Endometrial microvascular endothelial cells (primary cell): ENCODE results near the gene FLOT1. TPM values are rescaled to one million over a fixed set of nuclear protein-coding genes. Genes with fewer than 3 reads are reported as not detected.

ENCODE experiments used
- in situ Hi-C: cut with HindIII; loops from 2 replicates; pipeline ENCODE4 v1.10.0; 2017; ENCODE audit warnings: low sequenced_read_pairs, low pct_unique_long_range_greater_than_20kb; ENCODE audit errors: inconsistent ontology term
- total RNA-seq: library from RNA; depleted of rRNA; stranded (reverse); fragments of >200 nt; gene quantifications from one replicate; pipeline ENCODE4 v1.2.3, GENCODE V29; 2015; ENCODE audit errors: inconsistent ontology term

The FLOT1 gene
- total RNA-seq, 1 donor from 2014 or later, result 133 TPM

GRCh38 chr6:30687659-30688431 is 54.6 kb downstream of the FLOT1 start:
- in situ Hi-C loops, result loop anchor here (10.0 kb wide), 1 partner anchor 143 kb away; no protein-coding TSS in a partner anchor

GRCh38 chr6:30686908-30687658 is 55.4 kb downstream of the FLOT1 start:
- in situ Hi-C loops, result loop anchor here (10.0 kb wide), 1 partner anchor 142 kb away; no protein-coding TSS in a partner anchor

- in situ Hi-C loops, result loop anchor here (10.0 kb wide), 1 partner anchor 141 kb away; no protein-coding TSS in a partner anchor
Measured at GRCh38 chr6:30686009-30686907, 56.2 kb downstream of the FLOT1 start, which contains the start of gene PPP1R18. Gene PPP1R18 (minus strand): TSS chr6:30686645. CDS start chr6:30686018, 627 bp downstream.

DNA sequence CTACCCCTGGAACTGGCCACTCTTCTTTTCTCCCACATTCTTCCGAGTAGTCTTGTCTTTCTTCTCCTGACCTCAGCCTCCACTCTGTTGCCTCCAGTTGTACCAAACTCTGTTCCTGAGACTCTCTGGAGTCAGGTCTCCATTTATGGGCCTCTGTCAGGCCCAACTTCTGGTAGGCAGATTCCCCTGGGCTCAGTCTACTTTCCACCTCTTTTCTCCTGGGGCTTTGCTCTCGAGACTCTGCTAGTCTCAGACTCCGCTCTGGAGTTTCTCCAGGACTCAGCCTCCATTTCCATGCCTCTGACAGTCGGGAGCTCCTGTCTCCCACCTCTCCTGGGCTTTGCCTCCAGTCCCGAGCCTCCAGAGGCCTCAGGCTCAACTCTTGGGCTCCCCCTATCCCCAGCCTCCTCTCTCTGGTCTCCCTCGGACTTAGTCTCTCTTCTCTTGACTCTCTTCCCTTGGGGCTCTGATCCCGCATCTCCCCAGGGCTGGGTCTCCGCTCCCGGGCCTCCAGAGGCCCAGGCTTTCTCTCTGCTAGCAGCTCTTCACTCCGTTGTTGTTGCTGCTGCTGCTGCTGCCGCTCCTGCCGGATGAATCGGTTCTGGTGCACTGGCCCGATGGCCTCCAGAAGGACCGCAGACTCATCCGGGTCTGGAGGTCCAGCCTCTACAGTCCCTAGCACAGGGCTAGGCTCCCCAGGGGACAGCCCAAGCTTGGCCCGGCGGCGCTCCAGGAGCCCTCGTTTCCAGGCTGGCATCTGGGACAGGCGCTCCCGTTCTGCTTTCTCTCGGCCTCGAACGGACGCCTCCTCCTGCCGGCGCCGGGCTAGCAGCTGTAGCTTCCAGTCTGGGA is 57.1 kb downstream of the FLOT1 start:
- in situ Hi-C loops, result loop anchor here (10.0 kb wide), 1 partner anchor 141 kb away; no protein-coding TSS in a partner anchor

GRCh38 chr6:30684386-30685156 is 57.9 kb downstream of the FLOT1 start:
- in situ Hi-C loops, result loop anchor here (10.0 kb wide), 1 partner anchor 140 kb away; no protein-coding TSS in a partner anchor

GRCh38 chr6:30683980-30684338 is 58.5 kb downstream of the FLOT1 start:
- in situ Hi-C loops, result loop anchor here (10.0 kb wide), 1 partner anchor 139 kb away; no protein-coding TSS in a partner anchor

DNA sequence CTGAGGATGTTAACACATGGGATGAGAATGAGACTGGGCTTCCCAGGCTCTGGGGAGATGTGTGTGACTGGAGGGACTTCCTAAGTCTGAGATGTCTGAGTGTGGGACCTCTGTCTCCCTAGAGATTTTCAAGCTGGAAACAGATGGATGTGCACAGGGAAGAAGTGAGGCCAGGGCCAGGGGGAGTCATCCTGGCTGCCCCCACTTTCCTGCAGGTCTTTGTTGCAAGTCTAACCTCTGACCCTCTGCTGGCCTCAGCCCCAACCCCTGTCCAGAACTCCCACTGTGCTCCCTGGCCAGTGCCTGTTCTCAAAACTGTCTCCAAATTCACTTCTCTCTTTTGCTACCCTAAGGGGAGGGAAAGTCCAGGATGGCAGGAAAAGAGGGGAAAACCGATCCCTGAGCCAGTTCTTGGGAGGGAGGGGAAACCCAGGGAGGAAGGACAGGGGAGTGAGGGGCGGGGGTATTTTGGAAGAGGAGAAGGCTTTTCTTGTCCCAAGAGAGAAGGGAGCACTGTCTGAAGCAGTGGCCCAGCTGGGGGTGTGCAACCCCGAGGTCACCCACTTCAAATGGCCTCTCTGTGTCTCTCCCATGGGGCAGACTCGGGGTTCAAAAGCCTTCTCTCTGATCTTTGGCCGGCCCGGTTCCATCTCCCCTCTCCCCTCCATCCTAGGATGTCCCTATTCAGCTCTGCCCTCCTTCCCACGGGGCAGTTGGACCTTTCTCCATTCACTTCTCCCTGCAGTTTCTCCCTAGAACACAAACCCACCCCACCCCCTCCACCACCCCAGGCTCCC is 59.1 kb downstream of the FLOT1 start:
- in situ Hi-C loops, result loop anchor here (10.0 kb wide), 1 partner anchor 139 kb away; no protein-coding TSS in a partner anchor

DNA sequence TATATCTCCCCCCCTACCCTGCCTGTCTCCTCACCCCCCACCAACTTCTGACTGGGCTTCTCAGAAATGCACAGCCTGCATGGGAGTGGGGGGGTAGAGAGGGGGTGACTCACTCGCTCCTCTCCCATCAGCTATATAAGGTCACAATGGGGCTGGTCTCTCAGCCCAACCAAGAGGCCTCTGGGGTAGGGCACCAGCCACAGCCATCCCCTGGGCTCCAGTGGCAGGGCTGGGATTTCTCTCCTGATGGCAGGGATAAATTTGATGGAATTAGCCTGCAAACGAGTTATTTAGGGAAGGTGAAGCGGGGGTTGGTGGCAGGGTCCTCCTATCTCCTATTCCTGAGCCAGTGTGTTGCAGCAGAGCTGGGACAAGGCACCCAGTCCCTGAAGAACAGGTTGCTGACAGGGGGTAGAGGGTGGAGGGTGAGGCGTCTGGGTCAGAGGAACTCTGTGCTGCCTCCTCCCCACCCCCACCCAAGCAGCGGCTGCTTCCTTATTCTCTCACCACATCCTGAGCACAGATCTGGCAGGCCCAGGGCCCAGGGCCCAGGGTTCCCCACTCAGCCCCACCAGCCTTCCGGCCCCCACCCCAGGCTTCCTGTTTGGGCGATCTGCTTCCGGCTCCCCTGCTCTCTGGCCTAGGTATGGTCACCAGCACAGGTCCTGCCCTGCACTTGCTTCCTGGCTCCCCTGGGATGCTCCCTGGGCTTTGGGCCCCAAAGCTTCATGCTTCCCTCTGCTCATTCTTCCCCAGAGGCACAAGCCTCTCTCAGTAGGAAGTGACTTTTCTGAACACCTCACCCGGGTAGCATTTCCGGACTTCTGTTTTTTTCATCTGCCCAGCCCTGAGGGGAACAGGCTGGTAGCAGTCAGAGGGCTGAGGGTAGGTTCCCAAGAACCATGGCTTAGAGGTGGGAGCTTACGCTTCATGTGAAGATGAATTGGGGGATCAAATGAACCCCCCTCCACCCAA is 60.1 kb downstream of the FLOT1 start:
- in situ Hi-C loops, result loop anchor here (10.0 kb wide), 1 partner anchor 138 kb away; no protein-coding TSS in a partner anchor

DNA sequence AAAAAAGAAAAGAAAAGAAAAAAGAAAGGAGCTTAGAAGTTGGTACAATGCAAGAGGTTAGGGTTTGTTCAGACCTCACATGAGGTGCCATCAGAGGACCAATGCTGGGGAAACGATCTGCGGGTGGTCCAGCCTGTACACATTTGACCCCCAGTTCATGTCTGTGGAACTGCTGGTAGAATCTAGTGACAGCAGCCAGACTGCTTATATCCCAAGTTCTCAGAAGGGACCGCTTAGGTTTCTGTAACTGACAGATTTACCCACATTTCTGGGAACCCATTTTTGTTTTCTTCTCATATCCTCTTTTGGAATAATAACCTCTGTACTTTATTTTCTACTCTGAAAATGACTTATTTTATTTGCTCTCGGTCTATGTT is 60.7 kb downstream of the FLOT1 start:
- in situ Hi-C loops, result loop anchor here (10.0 kb wide), 1 partner anchor 137 kb away; no protein-coding TSS in a partner anchor

- in situ Hi-C loops, result loop anchor here (10.0 kb wide), 1 partner anchor 135 kb away; no protein-coding TSS in a partner anchor
Measured at GRCh38 chr6:30679765-30680535, 62.5 kb downstream of the FLOT1 start.

GRCh38 chr6:30678964-30679726 is 63.3 kb downstream of the FLOT1 start:
- in situ Hi-C loops, result no loop called here
